ENCODE measurements around the gene LARGE1.

DNA sequence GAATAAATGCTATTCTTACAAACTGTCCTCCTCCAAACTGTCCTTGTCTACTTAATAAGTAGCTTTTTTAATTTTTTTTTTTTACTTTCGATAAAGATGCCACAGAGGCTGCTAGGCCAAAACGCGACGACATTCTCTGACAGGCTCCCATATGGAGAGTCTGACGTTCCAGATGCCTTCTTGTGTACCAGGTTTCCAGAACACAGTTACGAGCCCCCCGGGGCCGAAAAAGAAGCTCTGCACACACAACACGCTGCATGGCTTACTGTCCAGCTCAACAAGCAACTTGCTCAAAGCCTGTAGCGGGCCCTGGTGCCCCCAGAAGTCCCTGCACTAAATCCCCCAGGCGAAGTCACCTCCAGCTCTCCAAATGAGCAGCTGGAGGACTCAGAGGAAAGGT is 39.3 kb downstream of the LARGE1 start:
- no peak for TF ChIP-seq POLR2A (IDR thresholded peaks at IDR 0.05)
- TF ChIP-seq, protein P1, sequence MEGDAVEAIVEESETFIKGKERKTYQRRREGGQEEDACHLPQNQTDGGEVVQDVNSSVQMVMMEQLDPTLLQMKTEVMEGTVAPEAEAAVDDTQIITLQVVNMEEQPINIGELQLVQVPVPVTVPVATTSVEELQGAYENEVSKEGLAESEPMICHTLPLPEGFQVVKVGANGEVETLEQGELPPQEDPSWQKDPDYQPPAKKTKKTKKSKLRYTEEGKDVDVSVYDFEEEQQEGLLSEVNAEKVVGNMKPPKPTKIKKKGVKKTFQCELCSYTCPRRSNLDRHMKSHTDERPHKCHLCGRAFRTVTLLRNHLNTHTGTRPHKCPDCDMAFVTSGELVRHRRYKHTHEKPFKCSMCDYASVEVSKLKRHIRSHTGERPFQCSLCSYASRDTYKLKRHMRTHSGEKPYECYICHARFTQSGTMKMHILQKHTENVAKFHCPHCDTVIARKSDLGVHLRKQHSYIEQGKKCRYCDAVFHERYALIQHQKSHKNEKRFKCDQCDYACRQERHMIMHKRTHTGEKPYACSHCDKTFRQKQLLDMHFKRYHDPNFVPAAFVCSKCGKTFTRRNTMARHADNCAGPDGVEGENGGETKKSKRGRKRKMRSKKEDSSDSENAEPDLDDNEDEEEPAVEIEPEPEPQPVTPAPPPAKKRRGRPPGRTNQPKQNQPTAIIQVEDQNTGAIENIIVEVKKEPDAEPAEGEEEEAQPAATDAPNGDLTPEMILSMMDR (IDR thresholded peaks at IDR 0.05), result no peak
